ENCODE data around the gene ASPDH.

- TF ChIP-seq CTCF (IDR thresholded peaks at IDR 0.05) (no peak), ZFX (IDR thresholded peaks at IDR 0.05; ENCODE audit: borderline replicate concordance) (no peak)
Observed at GRCh38 chr19:50492303-50493052, 21.2 kb downstream of the ASPDH start.

Measured in 22Rv1 (cell line).